Body of pancreas (tissue), 4 donors: ENCODE measurements around the gene FKBP7. TPM values are rescaled to one million over a fixed set of nuclear protein-coding genes. Genes with fewer than 3 reads are reported as not detected.

Experiments used
- ATAC-seq: fragments of 150-250 bp; one replicate; pipeline ENCODE4 v1.9.1; 2016
- DNase-seq, 4 donors: peaks; one replicate each; pipeline ENCODE4 v3.0.0-alpha.2; 2019
- H3K27ac ChIP-seq, 4 donors: fragments of 200-600 bp; sonication (generic); 1 replicate in 3 of 4; 2 replicates in 1 of 4; pipeline versions ENCODE4 v1.5.1 to v1.6.1; 2016 to 2019; ENCODE audit warnings: mild to moderate bottlenecking in 1 of 4, mixed read lengths in 1 of 4, moderate library complexity in 1 of 4
- H3K27me3 ChIP-seq, 2 donors: fragments of 200-600 bp; sonication (generic); one replicate each; pipeline ENCODE4 v1.6.0; 2016; ENCODE audit warnings: mild to moderate bottlenecking in 1 of 2
- H3K36me3 ChIP-seq, 2 donors: fragments of 200-600 bp; sonication (generic); replicated peaks in 1 of 2; 2 replicates each; pipeline ENCODE4 v1.5.1; 2016; ENCODE audit warnings: low read depth in 2 of 2; ENCODE audit not compliant: insufficient read depth in 1 of 2
- H3K4me1 ChIP-seq: fragments of 200-600 bp; sonication (generic); one replicate; pipeline ENCODE4 v1.6.0; 2016
- H3K4me3 ChIP-seq, 2 donors: fragments of 200-600 bp; sonication (generic); 1 replicate in 1 of 2; 2 replicates in 1 of 2; pipeline ENCODE4 v1.5.1; 2016 to 2019
- H3K9me3 ChIP-seq, 3 donors: fragments of 200-600 bp; sonication (generic); 1 replicate in 2 of 3; 2 replicates in 1 of 3; pipeline ENCODE4 v1.5.1; 2016
- POLR2A ChIP-seq, 3 donors: fragments of 450-650 bp; IDR thresholded peaks; one replicate each; pipeline ENCODE4 v1.6.1; 2016; ENCODE audit warnings: antibody characterized with exemption in 3 of 3, mild to moderate bottlenecking in 2 of 3
- WGBS, 2 donors: methylation state at CpG; one replicate each; pipeline ENCODE4 v1.1.5; 2017; 5-methylcytosine and 5-hydroxymethylcytosine counted together
- intact Hi-C: fragments of 100-400 bp; cut with DNase I; formaldehyde crosslinking; loops from one replicate; pipeline ENCODE4 v1.15.1; 2023
- total RNA-seq, 2 donors: library from RNA; depleted of rRNA; stranded (reverse); fragments of >200 nt; gene quantifications; one replicate each; pipeline ENCODE4 v1.1.0, GENCODE V29; 2016
- TF ChIP-seq, protein P1 (sequence below), 7 experiments: fragments of 450-650 bp in 4 of 7; fragments of 200-600 bp in 3 of 7; sonication (generic) in 3 of 7; IDR thresholded peaks; one replicate each; pipeline ENCODE4 v1.5.1; 2016 to 2019; ENCODE audit warnings: antibody characterized with exemption in 7 of 7

FKBP7 gene
- total RNA-seq, 2 donors from 2014 or later, result 2.9 to 4.6 TPM

DNA sequence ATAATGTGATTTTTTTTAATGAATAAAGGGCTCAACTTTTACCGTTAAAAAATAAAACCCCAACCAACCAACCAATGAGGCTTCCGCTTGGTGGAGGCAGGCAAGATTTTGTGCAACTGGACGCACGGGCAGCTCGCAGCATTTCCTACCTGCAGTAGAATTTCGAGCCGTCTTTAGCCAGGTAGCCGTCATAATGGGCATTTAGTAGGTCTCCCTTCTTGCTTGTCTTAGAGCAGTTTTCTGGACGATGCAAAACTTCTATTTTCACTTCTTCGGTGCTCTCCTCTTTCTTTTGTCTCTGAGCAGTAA, 316 bp downstream of the FKBP7 start:
- intact Hi-C loops, result no loop called here
- ATAC-seq (no peak), DNase-seq (peak in 3 of 4 donors; percentile 18 to 27 (median 18))
- Histone ChIP-seq H3K27ac (peak overlapping the region; percentile 92 to 98 (median 96)), H3K4me1 (peaks cover 35% of the 10 kb centered on the region), H3K36me3 (no peaks in the 10 kb centered on the region), H3K27me3 (no peaks in the 10 kb centered on the region), H3K4me3 (peak overlapping the region; percentile 60 to 63), H3K9me3 (no peaks in the 10 kb centered on the region)
- 1% methylated on average over 10 of the region's 10 CpGs for WGBS, 2 donors
- no peak for TF ChIP-seq POLR2A (IDR thresholded peaks at IDR 0.05)
- TF ChIP-seq, protein P1, sequence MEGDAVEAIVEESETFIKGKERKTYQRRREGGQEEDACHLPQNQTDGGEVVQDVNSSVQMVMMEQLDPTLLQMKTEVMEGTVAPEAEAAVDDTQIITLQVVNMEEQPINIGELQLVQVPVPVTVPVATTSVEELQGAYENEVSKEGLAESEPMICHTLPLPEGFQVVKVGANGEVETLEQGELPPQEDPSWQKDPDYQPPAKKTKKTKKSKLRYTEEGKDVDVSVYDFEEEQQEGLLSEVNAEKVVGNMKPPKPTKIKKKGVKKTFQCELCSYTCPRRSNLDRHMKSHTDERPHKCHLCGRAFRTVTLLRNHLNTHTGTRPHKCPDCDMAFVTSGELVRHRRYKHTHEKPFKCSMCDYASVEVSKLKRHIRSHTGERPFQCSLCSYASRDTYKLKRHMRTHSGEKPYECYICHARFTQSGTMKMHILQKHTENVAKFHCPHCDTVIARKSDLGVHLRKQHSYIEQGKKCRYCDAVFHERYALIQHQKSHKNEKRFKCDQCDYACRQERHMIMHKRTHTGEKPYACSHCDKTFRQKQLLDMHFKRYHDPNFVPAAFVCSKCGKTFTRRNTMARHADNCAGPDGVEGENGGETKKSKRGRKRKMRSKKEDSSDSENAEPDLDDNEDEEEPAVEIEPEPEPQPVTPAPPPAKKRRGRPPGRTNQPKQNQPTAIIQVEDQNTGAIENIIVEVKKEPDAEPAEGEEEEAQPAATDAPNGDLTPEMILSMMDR (IDR thresholded peaks at IDR 0.05), result no peak

DNA sequence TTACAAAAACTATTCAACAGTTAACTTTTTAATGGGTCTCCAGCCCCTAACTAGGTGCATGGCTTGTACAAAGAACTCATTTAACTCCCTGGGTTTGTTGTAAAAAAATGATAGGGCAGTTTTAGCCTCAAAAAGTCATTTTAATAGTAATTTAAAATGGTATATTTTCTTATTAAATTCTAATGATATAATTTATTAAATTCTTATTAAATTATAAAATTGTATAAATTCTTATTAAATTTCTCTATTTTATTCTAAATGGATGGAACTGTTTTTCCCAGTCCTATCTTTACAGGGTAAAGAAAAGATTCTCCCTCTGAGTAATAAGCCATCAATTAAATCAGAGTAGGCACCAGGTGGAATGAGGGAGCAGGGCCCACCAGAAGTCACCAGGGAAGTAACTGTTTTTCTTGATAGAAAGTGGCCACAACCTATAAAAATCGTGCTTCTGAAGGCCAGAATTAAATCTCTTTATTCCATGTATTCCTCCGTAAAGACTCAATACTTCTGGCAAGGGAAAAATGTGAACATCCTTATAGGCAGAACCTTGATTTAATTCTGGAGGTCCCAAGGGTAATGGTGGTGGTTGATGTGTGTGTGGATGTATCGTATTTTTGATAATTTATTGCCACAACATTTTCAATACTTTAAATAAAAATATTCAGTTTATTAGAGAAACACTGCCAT, 814 bp downstream of the FKBP7 start:
- Histone ChIP-seq H3K36me3 (no peaks in the 10 kb centered on the region), H3K27ac (peak overlapping the region in 3 of 4 donors; percentile 92 to 98 (median 98)), H3K4me3 (peak overlapping the region; percentile 60 to 63), H3K9me3 (no peaks in the 10 kb centered on the region), H3K27me3 (no peaks in the 10 kb centered on the region), H3K4me1 (peaks cover 30% of the 10 kb centered on the region)
- WGBS, 2 donors, result 16 to 17% methylated on average over 3 of the region's 3 CpGs
- intact Hi-C loops, result no loop called here
- no peak for ATAC-seq
- no peak for DNase-seq
- no peak for TF ChIP-seq POLR2A (IDR thresholded peaks at IDR 0.05)
- TF ChIP-seq, protein P1 (IDR thresholded peaks at IDR 0.05), result no peak

DNA sequence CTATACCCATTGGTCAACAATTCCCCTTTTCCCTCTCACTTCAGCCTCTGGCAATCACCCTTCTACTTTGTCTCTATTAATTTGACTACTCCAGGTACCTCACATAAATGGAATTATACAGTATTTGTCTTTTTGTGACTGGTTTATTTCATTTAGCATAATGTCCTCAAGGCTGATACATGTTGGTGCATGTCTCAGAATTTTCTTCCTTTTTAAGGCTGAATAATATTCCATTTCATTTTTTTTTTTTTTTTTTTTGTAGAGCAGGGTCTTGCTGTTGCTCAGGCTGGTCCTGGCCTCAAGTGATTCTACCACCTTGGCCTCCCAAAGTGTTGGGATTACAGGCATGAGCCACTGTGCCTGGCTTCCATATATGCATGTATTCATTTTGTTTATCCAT, 1.9 kb downstream of the FKBP7 start:
- ATAC-seq (no peak), DNase-seq (no peak)
- Histone ChIP-seq H3K36me3 (no peaks in the 10 kb centered on the region), H3K9me3 (no peaks in the 10 kb centered on the region), H3K27me3 (no peaks in the 10 kb centered on the region), H3K4me1 (peaks cover 19% of the 10 kb centered on the region), H3K27ac (no peak overlapping the region), H3K4me3 (no peak overlapping the region)
- TF ChIP-seq, protein P1 (IDR thresholded peaks at IDR 0.05), result no peak
- no peak for TF ChIP-seq POLR2A (IDR thresholded peaks at IDR 0.05)
- intact Hi-C loops, result no loop called here

DNA sequence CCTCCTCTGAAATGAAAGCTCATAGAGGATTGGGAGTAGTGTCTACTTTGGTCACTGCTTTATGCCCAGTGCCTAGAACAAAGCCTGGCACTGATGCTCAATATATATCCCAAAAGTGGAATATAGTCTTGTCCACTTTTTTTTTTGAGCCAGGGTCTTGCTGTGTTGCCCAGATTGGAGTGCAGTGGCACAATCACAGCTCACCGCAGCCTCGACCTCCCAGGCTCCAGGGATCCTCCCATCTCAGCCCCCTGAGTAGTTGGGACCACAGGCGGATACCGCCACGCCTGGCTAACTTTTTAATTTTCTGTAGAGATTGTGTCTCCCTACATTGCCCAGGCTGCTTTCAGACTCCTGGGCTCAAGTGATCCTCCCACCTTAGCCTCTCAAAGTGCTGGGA, 3.8 kb downstream of the FKBP7 start:
- no peak for DNase-seq
- Histone ChIP-seq H3K4me3 (no peak overlapping the region), H3K9me3 (no peaks in the 10 kb centered on the region), H3K4me1 (peaks cover 10% of the 10 kb centered on the region), H3K36me3 (no peaks in the 10 kb centered on the region), H3K27ac (no peak overlapping the region), H3K27me3 (no peaks in the 10 kb centered on the region)
- no peak for ATAC-seq
- WGBS, 2 donors, result 98 to 100% methylated on average over 5 of the region's 5 CpGs
- TF ChIP-seq, protein P1 (IDR thresholded peaks at IDR 0.05), result no peak
- TF ChIP-seq POLR2A (IDR thresholded peaks at IDR 0.05), result no peak
- intact Hi-C loops, result no loop called here

DNA sequence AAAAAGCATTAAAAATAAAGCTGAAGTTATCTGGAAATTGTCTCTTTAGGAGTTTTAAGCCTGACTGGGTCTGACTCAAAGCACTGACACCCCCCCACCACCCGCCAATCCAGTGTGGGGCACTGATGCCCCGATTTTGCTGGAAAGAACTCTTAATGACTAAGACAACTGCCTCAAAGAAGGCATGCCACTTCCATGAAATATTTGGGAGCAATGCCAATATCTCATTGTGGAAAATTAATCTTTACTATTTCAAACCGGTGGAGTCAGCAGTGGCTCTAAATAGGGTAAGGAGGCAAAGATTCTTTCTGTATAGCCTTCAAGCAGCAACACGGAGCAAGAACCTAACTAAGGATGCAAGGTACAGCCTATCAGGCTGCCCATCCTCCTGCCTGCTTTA, 4.5 kb downstream of the FKBP7 start:
- no peak for ATAC-seq

More for the DNA sequence above, 4.5 kb downstream of the FKBP7 start:
- Histone ChIP-seq H3K4me3 (no peak overlapping the region), H3K36me3 (no peaks in the 10 kb centered on the region), H3K27me3 (no peaks in the 10 kb centered on the region), H3K9me3 (no peaks in the 10 kb centered on the region), H3K4me1 (peaks cover 5% of the 10 kb centered on the region), H3K27ac (no peak overlapping the region)
- 56 to 57% methylated on average over 4 of the region's 4 CpGs for WGBS, 2 donors
- TF ChIP-seq POLR2A (IDR thresholded peaks at IDR 0.05), result no peak
- TF ChIP-seq, protein P1 (IDR thresholded peaks at IDR 0.05), result no peak
- no peak for DNase-seq
- intact Hi-C loops, result no loop called here
